Putamen (tissue), 1 donor: ENCODE results near the gene NR2E1.

ENCODE experiments used
- DNase-seq: peaks from one replicate; pipeline ENCODE4 v3.0.0-alpha.2; 2016; ENCODE audit warnings: low spot score

NR2E1 gene

GRCh38 chr6:108171291-108171917 is 5.6 kb downstream of the NR2E1 start:
- no peak for DNase-seq

GRCh38 chr6:108171918-108172516 is 6.2 kb downstream of the NR2E1 start:
- no peak for DNase-seq

- no peak for DNase-seq
Measured at GRCh38 chr6:108174371-108175175, 8.8 kb downstream of the NR2E1 start.

GRCh38 chr6:108175176-108175591 is 9.4 kb downstream of the NR2E1 start:
- no peak for DNase-seq

GRCh38 chr6:108175592-108176279 is 9.9 kb downstream of the NR2E1 start:
- no peak for DNase-seq

GRCh38 chr6:108176281-108177089 is 10.7 kb downstream of the NR2E1 start:
- no peak for DNase-seq

- DNase-seq = no peak
Measured at GRCh38 chr6:108179741-108180140, 13.9 kb downstream of the NR2E1 start.

GRCh38 chr6:108180266-108180665 is 14.4 kb downstream of the NR2E1 start:
- no peak for DNase-seq

GRCh38 chr6:108180776-108181175 is 15.0 kb downstream of the NR2E1 start:
- no peak for DNase-seq

GRCh38 chr6:108186226-108186625 is 20.4 kb downstream of the NR2E1 start:
- no peak for DNase-seq

- no peak for DNase-seq
Measured at GRCh38 chr6:108187519-108187918, 21.7 kb downstream of the NR2E1 start.

- no peak for DNase-seq
Measured at GRCh38 chr6:108193131-108193530, 27.3 kb downstream of the NR2E1 start.

GRCh38 chr6:108193835-108194234 is 28.0 kb downstream of the NR2E1 start:
- no peak for DNase-seq

- no peak for DNase-seq
Measured at GRCh38 chr6:108194503-108194902, 28.7 kb downstream of the NR2E1 start.

- no peak for DNase-seq
Measured at GRCh38 chr6:108195209-108195608, 29.4 kb downstream of the NR2E1 start.

- no peak for DNase-seq
Measured at GRCh38 chr6:108198761-108199498, 33.1 kb downstream of the NR2E1 start.

GRCh38 chr6:108200186-108200585 is 34.4 kb downstream of the NR2E1 start:
- DNase-seq = no peak

GRCh38 chr6:108200631-108201030 is 34.8 kb downstream of the NR2E1 start:
- DNase-seq = no peak

- no peak for DNase-seq
Measured at GRCh38 chr6:108203189-108204112, 37.6 kb downstream of the NR2E1 start.

GRCh38 chr6:108207013-108207412 is 41.2 kb downstream of the NR2E1 start:
- DNase-seq = no peak
